Measurements from ENCODE around the gene IWS1. TPM values are rescaled to one million over a fixed set of nuclear protein-coding genes. Genes with fewer than 3 reads are reported as not detected.

Gene IWS1
- total and polyA plus RNA-seq, 12 donors: 17.8 to 51.9 (median 24.9) TPM

- TF ChIP-seq POLR2A (IDR thresholded peaks at IDR 0.05) (no peak), CTCF (IDR thresholded peaks at IDR 0.05) (no peak)
These were observed 36.0 kb downstream of the IWS1 start for GRCh38 chr2:127490283-127490682.

GRCh38 chr2:127486247-127487058 is 39.8 kb downstream of the IWS1 start:
- intact Hi-C loops (cut with DNase I): no loop called here
- peaks cover 0 to 72% of the 10 kb centered on the region in 2 donors for H3K36me3 ChIP-seq (replicated peaks in 1 of 2)

More at GRCh38 chr2:127490283-127490682, 36.0 kb downstream of the IWS1 start:
- Histone ChIP-seq H3K4me3 (no peak overlapping the region), H3K27me3 (no peaks in the 10 kb centered on the region), H3K9me3 (replicated peaks in 1 of 3) (no peaks in the 10 kb centered on the region), H3K4me1 (replicated peaks in 1 of 2) (no peaks in the 10 kb centered on the region), H3K36me3 (replicated peaks in 1 of 2) (peaks cover 0 to 76% of the 10 kb centered on the region in 2 donors), H3K27ac (no peak overlapping the region)
- 88 to 93% (median 91%) methylated on average over 4 of the region's 4 CpGs for WGBS, 4 donors
- intact Hi-C loops (cut with DNase I): no loop called here
- no peak for DNase-seq

GRCh38 chr2:127485694-127486071 is 40.6 kb downstream of the IWS1 start:
- no peak overlapping the region for H3K27ac ChIP-seq
- H3K9me3 ChIP-seq (replicated peaks in 1 of 3): no peaks in the 10 kb centered on the region
- no peaks in the 10 kb centered on the region for H3K27me3 ChIP-seq
- no peak for DNase-seq
- 71 to 90% (median 77%) methylated on average over 5 of the region's 5 CpGs for WGBS, 4 donors
- TF ChIP-seq POLR2A (IDR thresholded peaks at IDR 0.05) (no peak), CTCF (IDR thresholded peaks at IDR 0.05) (no peak)
- H3K4me3 ChIP-seq: no peak overlapping the region
- H3K36me3 ChIP-seq (replicated peaks in 1 of 2): peaks cover 0 to 79% of the 10 kb centered on the region in 2 donors
- no peaks in the 10 kb centered on the region for H3K4me1 ChIP-seq (replicated peaks in 1 of 2)
- intact Hi-C loops (cut with DNase I): no loop called here

More at GRCh38 chr2:127486247-127487058, 39.8 kb downstream of the IWS1 start:
- Histone ChIP-seq H3K27ac (no peak overlapping the region), H3K4me1 (replicated peaks in 1 of 2) (no peaks in the 10 kb centered on the region), H3K9me3 (replicated peaks in 1 of 3) (no peaks in the 10 kb centered on the region), H3K4me3 (no peak overlapping the region), H3K27me3 (no peaks in the 10 kb centered on the region)
- DNase-seq: no peak
- WGBS, 4 donors: 84 to 95% (median 88%) methylated on average over 8 of the region's 8 CpGs
- TF ChIP-seq POLR2A (IDR thresholded peaks at IDR 0.05) (no peak), CTCF (IDR thresholded peaks at IDR 0.05) (no peak)

GRCh38 chr2:127485051-127485693 is 41.1 kb downstream of the IWS1 start:
- Histone ChIP-seq H3K9me3 (replicated peaks in 1 of 3) (no peaks in the 10 kb centered on the region), H3K4me1 (replicated peaks in 1 of 2) (no peaks in the 10 kb centered on the region), H3K4me3 (no peak overlapping the region), H3K36me3 (replicated peaks in 1 of 2) (peaks cover 0 to 84% of the 10 kb centered on the region in 2 donors), H3K27ac (no peak overlapping the region), H3K27me3 (no peaks in the 10 kb centered on the region)
- intact Hi-C loops (cut with DNase I): no loop called here
- no peak for TF ChIP-seq POLR2A (IDR thresholded peaks at IDR 0.05)
- no peak for TF ChIP-seq CTCF (IDR thresholded peaks at IDR 0.05)
- no peak for DNase-seq
- 67 to 76% (median 73%) methylated on average over 5 of the region's 5 CpGs for WGBS, 4 donors
